K562 (cell line): ENCODE results near the gene CDH8. TPM values are rescaled to one million over a fixed set of nuclear protein-coding genes. Genes with fewer than 3 reads are reported as not detected.

ENCODE experiments used
- ATAC-seq: fragments of 200-7000 bp; cut with Tn5 transposase; 3 replicates; pipeline ENCODE4 v1.9.1; 2020; ENCODE audit warnings: moderate library complexity
- BruUV-seq: library from RNA; stranded (reverse); fragments of 400-500 nt; replicated peaks from 2 replicates; lab custom pipeline; 2021; lab: Mats Ljungman, UMichigan
- CTCF ChIA-PET: fragments of 300-600 bp; formaldehyde crosslinking; extraction: SDS; loops from one replicate; lab custom pipeline; 2021; ENCODE audit warnings: low intra/inter-chr PET ratio; lab: Yijun Ruan, JAX
- POLR2A ChIA-PET: fragments of 300-600, 350-650 bp; sonication (Branson Sonifier 250); formaldehyde crosslinking; extraction: SDS; loops from one replicate; lab custom pipeline; 2021; ENCODE audit warnings: antibody characterized with exemption, inconsistent platforms; lab: Yijun Ruan, JAX
- DNase-seq, 4 experiments: peaks; one replicate each; pipeline versions ENCODE4 v3.0.0 to v3.0.0-alpha.2; 2011 to 2018; ENCODE audit warnings: low spot score in 3 of 4, mixed read lengths in 3 of 4; ENCODE audit errors: extremely low read depth in 1 of 4
- FAIRE-seq: peaks from 2 replicates; lab custom pipeline; 2011; peaks lifted over from hg19 to GRCh38; lab: Jason Lieb, UNC
- H2AFZ ChIP-seq: 2 replicates; pipeline ENCODE4 v1.6.0; 2011; ENCODE audit warnings: low read depth, low read length, control low read depth, inconsistent platforms
- H3K27ac ChIP-seq: fragments of 200-600 bp; 3 replicates; pipeline ENCODE4 v1.8.0; 2011; ENCODE audit warnings: low read depth, mild to moderate bottlenecking, control low read depth, inconsistent platforms, low read length, moderate library complexity, mixed read lengths; ENCODE audit errors: extremely low read depth
- H3K27me3 ChIP-seq, 2 experiments: fragments of 300-600 bp in 1 of 2; 2 replicates in 1 of 2; 3 replicates in 1 of 2; pipeline versions ENCODE4 v1.6.0 to v1.8.0; 2011; ENCODE audit warnings: inconsistent platforms in 2 of 2, low read length in 2 of 2, mild to moderate bottlenecking in 1 of 2, mixed read lengths in 1 of 2, moderate library complexity in 1 of 2; ENCODE audit not compliant: control insufficient read depth in 2 of 2, insufficient read depth in 2 of 2
- H3K36me3 ChIP-seq: fragments of 300-600 bp; 3 replicates; pipeline ENCODE4 v1.8.0; 2011; ENCODE audit warnings: mild to moderate bottlenecking, low read length, inconsistent platforms; ENCODE audit not compliant: control insufficient read depth, insufficient read depth
- H3K4me1 ChIP-seq, 2 experiments: fragments of 200-600 bp in 1 of 2; replicated peaks in 1 of 2; 2 replicates in 1 of 2; 3 replicates in 1 of 2; pipeline versions ENCODE4 v1.5.1 to v1.8.0; 2011; ENCODE audit warnings: inconsistent platforms in 2 of 2, low read length in 2 of 2, mild to moderate bottlenecking in 1 of 2, mixed read lengths in 1 of 2, moderate library complexity in 1 of 2; ENCODE audit not compliant: control insufficient read depth in 2 of 2, insufficient read depth in 2 of 2
- H3K4me2 ChIP-seq: 2 replicates; pipeline ENCODE4 v1.6.1; 2011; ENCODE audit warnings: low read length, control low read depth, inconsistent platforms, mixed read lengths; ENCODE audit not compliant: insufficient read depth
- H3K4me3 ChIP-seq: fragments of 200-600 bp; sonication (generic), shearing (Covaris generic); 2 replicates; pipeline ENCODE4 v1.5.1; 2016; ENCODE audit warnings: control low read depth, inconsistent platforms
- H3K79me2 ChIP-seq: fragments of 200-600 bp; 3 replicates; pipeline ENCODE4 v1.8.0; 2011; ENCODE audit warnings: low read length, inconsistent platforms; ENCODE audit not compliant: control insufficient read depth, insufficient read depth
- H3K9ac ChIP-seq, 2 experiments: 2 replicates each; pipeline versions ENCODE4 v1.6.0 to v1.6.1; 2011; ENCODE audit warnings: low read depth in 2 of 2, low read length in 2 of 2, control low read depth in 1 of 2, inconsistent platforms in 1 of 2, mild to moderate bottlenecking in 1 of 2, mixed read lengths in 1 of 2; ENCODE audit not compliant: insufficient read depth in 1 of 2
- H3K9me1 ChIP-seq: one replicate; pipeline ENCODE4 v1.6.0; 2011; ENCODE audit warnings: inconsistent platforms, mild to moderate bottlenecking, low read length, moderate library complexity; ENCODE audit not compliant: control insufficient read depth, insufficient read depth
- H3K9me3 ChIP-seq: replicated peaks from 2 replicates; pipeline ENCODE4 v1.5.1; 2011; ENCODE audit warnings: low read depth, low read length, inconsistent platforms; ENCODE audit not compliant: control insufficient read depth, insufficient read depth
- H4K20me1 ChIP-seq: replicated peaks from 2 replicates; pipeline ENCODE4 v1.6.1; 2011; ENCODE audit warnings: low read length, inconsistent platforms, mixed read lengths; ENCODE audit not compliant: control insufficient read depth, insufficient read depth
- CHD4 ChIP-seq: fragments of 200-600 bp; sonication (generic); IDR thresholded peaks from 3 replicates; pipeline ENCODE4 v1.6.1; 2012; ENCODE audit warnings: low read depth, mild to moderate bottlenecking, mixed read lengths, low read length, inconsistent platforms; ENCODE audit not compliant: insufficient read depth, insufficient replicate concordance, poor library complexity, severe bottlenecking
- HDAC6 ChIP-seq: IDR thresholded peaks from 2 replicates; pipeline ENCODE4 v1.6.1; 2012; ENCODE audit warnings: low read depth, mild to moderate bottlenecking, control low read depth, inconsistent platforms, low read length, moderate library complexity
- MXD1 ChIP-seq: fragments of 250-450 bp; sonication (Bioruptor Pico); IDR thresholded peaks from 2 replicates; pipeline ENCODE4 v1.8.0; 2021; ENCODE audit warnings: borderline replicate concordance, mild to moderate bottlenecking, moderate library complexity; ENCODE audit not compliant: poor library complexity, severe bottlenecking
- PRPF4 ChIP-seq: fragments of 200-400 bp; formaldehyde crosslinking; IDR thresholded peaks from one replicate; pipeline ENCODE4 v1.6.1; 2017; ENCODE audit warnings: low read length, low read depth, mild to moderate bottlenecking; ENCODE audit not compliant: insufficient read depth, poor library complexity, severe bottlenecking
- ZEB2 ChIP-seq: fragments of 450-650 bp; IDR thresholded peaks from 2 replicates; pipeline ENCODE4 v1.6.1; 2016
- WGBS: fragments of 100-300 bp; shearing (Covaris generic); methylation state at CpG from one replicate; pipeline ENCODE4 v1.1.6; 2016; ENCODE audit warnings: low coverage, mixed read lengths; ENCODE audit not compliant: insufficient coverage; ENCODE audit errors: missing lambda C conversion rate; 5-methylcytosine and 5-hydroxymethylcytosine counted together
- in situ Hi-C: fragments of 300-500 bp; cut with MboI; formaldehyde crosslinking; loops from 4 replicates; pipeline ENCODE4 v1.15.0; 2018; ENCODE audit warnings: inconsistent platforms, mixed read lengths
- intact Hi-C: fragments of 100-400 bp; cut with micrococcal nuclease; formaldehyde crosslinking; loops from 2 replicates; pipeline ENCODE4 v1.14.2; 2022
- polyA plus RNA-seq, 8 experiments: library from polyadenylated mRNA; depleted of rRNA in 4 of 8; stranded (reverse) in 5 of 8; unstranded in 3 of 8; fragments of >200 nt; fragmentation: Nextera tagmentation in 2 of 8; fragmentation: Illumina TruSeq in 1 of 8; extraction: Ambion mirVana in 2 of 8; extraction: Trizol in 1 of 8; gene quantifications; 2 replicates each; pipeline versions ENCODE4 v1.2.1 to v1.2.3, GENCODE V29; 2011 to 2014; ENCODE audit warnings: inconsistent platforms in 1 of 8, missing spikeins in 1 of 8
- total RNA-seq, 7 experiments: library from RNA; depleted of rRNA in 6 of 7; stranded (reverse); fragments of >200 nt in 6 of 7; fragmentation: Illumina TruSeq in 2 of 7; extraction: Trizol in 2 of 7; gene quantifications; 2 replicates each; pipeline versions ENCODE4 v1.2.1 to v1.2.3, GENCODE V29; 2011 to 2021; ENCODE audit warnings: low replicate concordance in 1 of 7

CDH8 gene
- total and polyA plus RNA-seq, 9 of the 15 experiments (the other 6 are each of a cell fraction or from before 2014, with no cell fraction given): 0.22 to 1.4 (median 0.42) TPM; not detected in 4

- no peaks in the 10 kb centered on the region for H3K4me1 ChIP-seq
- DNase-seq (no peak), FAIRE-seq (no peak)
- intact Hi-C loops: no loop called here
- H3K79me2 ChIP-seq: no peaks in the 10 kb centered on the region
- 0% methylated on average over 4 of the region's 4 CpGs for WGBS
- no peak overlapping the region for H3K27ac ChIP-seq
- no peaks in the 10 kb centered on the region for H3K36me3 ChIP-seq
- no peak overlapping the region for H3K4me2 ChIP-seq
- no peak overlapping the region for H3K4me3 ChIP-seq
- BruUV-seq: no TSS peak
- TF ChIP-seq PRPF4: no peak
- TF ChIP-seq MXD1 (CRISPR knock-in tag): no peak
- TF ChIP-seq ZEB2: no peak
- TF ChIP-seq HDAC6: no peak
- TF ChIP-seq CHD4: no peak
- TF ChIP-seq, all 486 proteins: peak for 0
- in situ Hi-C loops: no loop called here
- CTCF ChIA-PET: no interaction called here
- H3K9me1 ChIP-seq: no peaks in the 10 kb centered on the region
- H2AFZ ChIP-seq: no peak overlapping the region
- POLR2A ChIA-PET: no interaction called here
- no peaks in the 10 kb centered on the region; the same call in none of the 2 replicates for H3K9me3 ChIP-seq
- no peaks in the 10 kb centered on the region for H4K20me1 ChIP-seq
- H3K27me3 ChIP-seq: no peaks in the 10 kb centered on the region
- no peak overlapping the region for H3K9ac ChIP-seq
- ATAC-seq: no peak
Measured at GRCh38 chr16:61945511-61945910, 90.7 kb downstream of the CDH8 start.
